Skeletal muscle tissue (tissue), 4 donors: Measurements from ENCODE around the gene TMEM92. TPM values are rescaled to one million over a fixed set of nuclear protein-coding genes. Genes with fewer than 3 reads are reported as not detected.
"Not testable (repeated sequence)": the region's sequence is repeated elsewhere in the genome, so short reads cannot be mapped to it uniquely, and the experiment has no call there.

Experiments
- H3K27ac ChIP-seq: one replicate; pipeline ENCODE4 v1.7.0; 2013; ENCODE audit warnings: mild to moderate bottlenecking, low read depth, low read length, inconsistent platforms
- H3K27me3 ChIP-seq, 3 donors: one replicate each; pipeline ENCODE4 v1.7.0; 2013; ENCODE audit warnings: low read length in 3 of 3; ENCODE audit not compliant: control insufficient read depth in 3 of 3, insufficient read depth in 3 of 3
- H3K36me3 ChIP-seq, 3 donors: one replicate each; pipeline ENCODE4 v1.7.0; 2013; ENCODE audit warnings: low read length in 3 of 3; ENCODE audit not compliant: control insufficient read depth in 3 of 3, insufficient read depth in 3 of 3
- H3K4me1 ChIP-seq, 3 donors: one replicate each; pipeline ENCODE4 v1.7.0; 2013; ENCODE audit warnings: low read length in 3 of 3, mild to moderate bottlenecking in 3 of 3; ENCODE audit not compliant: control insufficient read depth in 3 of 3, insufficient read depth in 3 of 3
- H3K4me3 ChIP-seq, 3 donors: one replicate each; pipeline ENCODE4 v1.7.0; 2013; ENCODE audit warnings: low read length in 3 of 3
- H3K9ac ChIP-seq, 3 donors: one replicate each; pipeline ENCODE4 v1.7.0; 2013; ENCODE audit warnings: low read length in 3 of 3, mild to moderate bottlenecking in 3 of 3, moderate library complexity in 2 of 3, low read depth in 1 of 3
- H3K9me3 ChIP-seq, 3 donors: one replicate each; pipeline ENCODE4 v1.7.0; 2013; ENCODE audit warnings: low read length in 3 of 3; ENCODE audit not compliant: control insufficient read depth in 3 of 3
- total RNA-seq: library from RNA; depleted of rRNA; stranded (reverse); fragments of >200 nt; gene quantifications from one replicate; pipeline ENCODE4 v1.2.3, GENCODE V29; 2014
- donor health status: Osteomylitis.

The TMEM92 gene
- total RNA-seq, 1 donor from 2014 or later: not detected

DNA sequence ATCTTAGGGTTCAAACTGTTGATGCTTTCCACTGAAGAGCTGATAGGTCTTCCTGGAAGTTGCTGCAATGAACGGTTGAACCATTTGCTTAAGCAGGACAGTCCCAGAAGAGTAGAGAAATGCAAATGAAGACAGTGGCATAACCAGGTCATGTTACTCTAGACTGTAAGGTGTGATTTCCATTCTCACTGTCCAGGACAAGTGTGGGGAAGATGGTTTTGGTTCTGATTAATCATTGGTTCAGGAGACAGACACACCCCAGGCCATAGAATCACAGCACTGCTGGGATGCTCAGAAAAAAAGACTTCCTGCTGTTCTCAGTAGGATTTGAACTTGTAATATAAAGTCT is 36.8 kb downstream of the TMEM92 start:
- Histone ChIP-seq H3K27ac (no peak overlapping the region), H3K4me3 (no peak overlapping the region), H3K36me3 (no peaks in the 10 kb centered on the region), H3K9me3 (no peaks in the 10 kb centered on the region), H3K4me1 (no peaks in the 10 kb centered on the region), H3K9ac (no peak overlapping the region), H3K27me3 (peaks cover 10 to 22% (median 16%) of the 10 kb centered on the region in 3 donors)

GRCh38 chr17:50311483-50311882 is 37.2 kb downstream of the TMEM92 start:
- Histone ChIP-seq H3K27ac (no peak overlapping the region), H3K4me3 (no peak overlapping the region), H3K27me3 (peaks cover 10 to 22% (median 16%) of the 10 kb centered on the region in 3 donors), H3K9ac (no peak overlapping the region), H3K4me1 (no peaks in the 10 kb centered on the region), H3K9me3 (no peaks in the 10 kb centered on the region), H3K36me3 (no peaks in the 10 kb centered on the region)

DNA sequence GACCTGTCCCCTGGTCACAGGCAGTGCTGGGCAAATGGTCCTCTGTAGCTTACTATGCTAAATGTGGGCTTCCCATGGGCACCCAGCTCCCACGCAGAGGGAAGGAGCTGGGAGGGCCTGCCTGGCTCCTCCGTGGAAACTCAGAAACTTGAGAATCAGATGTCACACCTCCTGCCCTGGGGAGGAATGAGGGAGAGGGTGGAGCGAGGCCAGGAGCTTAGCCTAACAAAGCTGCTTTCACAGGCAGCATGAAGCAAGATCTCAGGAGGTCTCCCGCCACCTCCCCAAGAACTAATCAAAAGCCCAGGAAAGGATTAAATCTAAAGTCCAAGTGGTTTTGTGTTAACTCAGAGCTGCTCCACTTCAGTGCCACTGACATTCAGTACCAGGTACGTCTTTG is 38.0 kb downstream of the TMEM92 start:
- H3K27me3 ChIP-seq: peaks cover 10 to 22% (median 16%) of the 10 kb centered on the region in 3 donors
- H3K9me3 ChIP-seq: no peaks in the 10 kb centered on the region
- H3K27ac ChIP-seq: no peak overlapping the region
- no peak overlapping the region for H3K4me3 ChIP-seq
- no peak overlapping the region for H3K9ac ChIP-seq
- no peaks in the 10 kb centered on the region for H3K36me3 ChIP-seq
- H3K4me1 ChIP-seq: no peaks in the 10 kb centered on the region

DNA sequence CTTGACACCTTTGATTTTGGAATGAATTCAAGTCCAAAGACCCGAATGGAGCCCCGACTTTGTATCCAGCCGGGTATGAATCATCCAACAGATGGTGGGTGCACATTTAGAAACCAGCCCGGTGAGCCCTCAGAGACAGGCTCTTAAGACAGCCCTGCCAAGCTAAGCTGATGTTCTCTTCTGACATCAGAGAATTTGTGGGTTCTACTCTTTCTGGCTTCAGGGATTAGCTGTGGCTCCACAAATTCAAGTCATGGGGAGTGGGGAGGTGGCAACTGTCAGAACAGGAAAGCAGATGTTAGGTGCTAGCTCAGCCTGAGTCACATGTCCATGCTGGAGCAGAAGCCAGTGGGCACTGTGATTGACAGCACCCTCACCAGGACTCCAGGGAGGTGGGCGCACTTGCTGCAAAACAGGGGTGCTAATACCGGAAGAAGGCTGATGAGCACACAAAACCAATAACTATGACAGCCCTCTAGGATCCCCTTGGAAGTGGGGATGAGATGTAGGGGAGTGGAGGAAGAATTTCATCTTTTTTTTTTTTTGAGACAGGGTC is 40.3 kb downstream of the TMEM92 start:
- H3K9me3 ChIP-seq: no peaks in the 10 kb centered on the region
- H3K4me3 ChIP-seq: no peak overlapping the region
- H3K27me3 ChIP-seq: peaks cover 10 to 22% (median 16%) of the 10 kb centered on the region in 3 donors
- H3K27ac ChIP-seq: no peak overlapping the region
- H3K9ac ChIP-seq: no peak overlapping the region
- no peaks in the 10 kb centered on the region for H3K36me3 ChIP-seq
- peaks cover 7 to 9% (median 8%) of the 10 kb centered on the region in 3 donors for H3K4me1 ChIP-seq

DNA sequence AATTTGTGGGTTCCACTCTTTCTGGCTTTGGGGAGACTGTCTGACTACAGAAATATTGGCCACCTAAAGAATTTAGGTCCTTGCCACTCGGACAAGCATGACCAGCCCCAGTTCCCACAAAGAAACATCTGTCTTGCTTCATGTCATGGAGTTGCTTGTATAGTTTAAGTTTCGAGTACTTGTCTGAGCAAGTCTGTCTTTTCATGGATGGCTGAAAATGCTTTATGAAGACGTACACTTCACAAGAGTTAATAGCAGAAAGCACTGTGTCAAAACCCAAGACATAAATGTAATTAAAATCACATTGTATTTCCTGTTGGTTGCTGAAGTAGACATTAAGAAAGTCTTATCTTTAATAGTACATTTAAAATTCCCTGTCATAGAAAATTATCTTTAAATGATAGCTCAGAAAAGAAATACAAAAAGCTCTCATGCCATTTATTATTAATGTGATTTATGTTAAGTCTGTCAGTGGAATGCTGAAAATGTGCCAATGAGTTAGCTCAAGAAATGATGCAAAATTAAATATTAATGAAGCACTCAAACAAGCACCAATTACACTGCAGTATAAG is 41.8 kb downstream of the TMEM92 start:
- Histone ChIP-seq H3K9me3 (no peaks in the 10 kb centered on the region), H3K4me3 (no peak overlapping the region), H3K27me3 (peaks cover 10 to 17% (median 16%) of the 10 kb centered on the region in 3 donors), H3K36me3 (no peaks in the 10 kb centered on the region), H3K4me1 (peaks cover 7 to 9% (median 8%) of the 10 kb centered on the region in 3 donors), H3K27ac (no peak overlapping the region), H3K9ac (no peak overlapping the region)

- H3K4me3 ChIP-seq, H3K9ac ChIP-seq, H3K4me1 ChIP-seq, H3K36me3 ChIP-seq, H3K27ac ChIP-seq, H3K9me3 ChIP-seq: not testable (repeated sequence)
- H3K27me3 ChIP-seq: peaks cover 8 to 15% (median 14%) of the 10 kb centered on the region in 3 donors
Observed at GRCh38 chr17:50316660-50317059, 42.4 kb downstream of the TMEM92 start.

DNA sequence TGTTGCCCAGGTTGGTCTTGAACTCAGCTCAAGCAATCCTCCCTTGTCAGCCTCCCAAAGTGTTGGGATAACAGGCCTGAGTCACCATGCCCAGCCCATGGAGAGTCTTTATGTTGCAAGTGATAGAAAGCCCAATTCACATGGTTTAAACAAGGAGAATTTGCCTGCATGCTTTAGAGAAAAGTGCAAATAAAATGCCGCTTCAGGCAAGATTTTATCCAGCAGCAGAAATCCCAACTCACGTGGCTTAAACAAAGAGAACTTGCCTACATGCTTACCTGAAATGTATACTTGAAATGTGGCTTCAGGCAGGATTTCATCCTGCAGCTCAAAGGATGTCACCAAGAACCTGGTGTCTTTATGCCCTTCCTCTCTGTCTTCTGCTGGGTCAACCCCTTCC is 42.9 kb downstream of the TMEM92 start:
- no peak overlapping the region for H3K27ac ChIP-seq
- H3K36me3 ChIP-seq: no peaks in the 10 kb centered on the region
- H3K9me3 ChIP-seq: no peaks in the 10 kb centered on the region
- peaks cover 6 to 12% (median 11%) of the 10 kb centered on the region in 3 donors for H3K27me3 ChIP-seq
- H3K4me3 ChIP-seq: no peak overlapping the region
- peaks cover 7 to 9% (median 8%) of the 10 kb centered on the region in 3 donors for H3K4me1 ChIP-seq
- H3K9ac ChIP-seq: no peak overlapping the region

- Histone ChIP-seq H3K27me3 (peaks cover 0 to 4% (median 0%) of the 10 kb centered on the region in 3 donors), H3K27ac (no peak overlapping the region), H3K9me3 (no peaks in the 10 kb centered on the region)
Observed at GRCh38 chr17:50318501-50319285, 44.4 kb downstream of the TMEM92 start.

GRCh38 chr17:50319306-50320004 is 45.2 kb downstream of the TMEM92 start:
- no peaks in the 10 kb centered on the region for H3K9me3 ChIP-seq
- H3K4me1 ChIP-seq: peaks cover 7 to 9% (median 8%) of the 10 kb centered on the region in 3 donors
- H3K4me3 ChIP-seq: no peak overlapping the region
- no peak overlapping the region for H3K9ac ChIP-seq
- H3K27me3 ChIP-seq: peaks cover 0 to 3% (median 0%) of the 10 kb centered on the region in 3 donors
- no peaks in the 10 kb centered on the region for H3K36me3 ChIP-seq
- H3K27ac ChIP-seq: no peak overlapping the region

More at GRCh38 chr17:50318501-50319285, 44.4 kb downstream of the TMEM92 start:
- Histone ChIP-seq H3K4me3 (no peak overlapping the region), H3K4me1 (peaks cover 7 to 9% (median 8%) of the 10 kb centered on the region in 3 donors), H3K36me3 (no peaks in the 10 kb centered on the region), H3K9ac (peak overlapping the region in 1 of 3 donors; percentile 38)
